A172 (cell line): Measurements from ENCODE around the gene GABPA. TPM values are rescaled to one million over a fixed set of nuclear protein-coding genes. Genes with fewer than 3 reads are reported as not detected.
A peak's percentile ranks its signal among the peaks of the same experiment; 100 is the strongest.
"Not testable (repeated sequence)": the region's sequence is repeated elsewhere in the genome, so short reads cannot be mapped to it uniquely, and the experiment has no call there.

Experiments
- DNase-seq: peaks from one replicate; pipeline ENCODE4 v3.0.0-alpha.2; 2015; ENCODE audit warnings: low spot score
- total RNA-seq: library from RNA; depleted of rRNA; stranded (reverse); fragments of >200 nt; shearing (Covaris generic); gene quantifications from 2 replicates; pipeline ENCODE4 v1.2.3, GENCODE V29; 2014

The GABPA gene
- total RNA-seq, 1 experiment from 2014 or later, result 34.2 TPM

GRCh38 chr21:25737421-25737820 lies 2.6 kb downstream of the GABPA start:
- DNase-seq, result no peak

DNA sequence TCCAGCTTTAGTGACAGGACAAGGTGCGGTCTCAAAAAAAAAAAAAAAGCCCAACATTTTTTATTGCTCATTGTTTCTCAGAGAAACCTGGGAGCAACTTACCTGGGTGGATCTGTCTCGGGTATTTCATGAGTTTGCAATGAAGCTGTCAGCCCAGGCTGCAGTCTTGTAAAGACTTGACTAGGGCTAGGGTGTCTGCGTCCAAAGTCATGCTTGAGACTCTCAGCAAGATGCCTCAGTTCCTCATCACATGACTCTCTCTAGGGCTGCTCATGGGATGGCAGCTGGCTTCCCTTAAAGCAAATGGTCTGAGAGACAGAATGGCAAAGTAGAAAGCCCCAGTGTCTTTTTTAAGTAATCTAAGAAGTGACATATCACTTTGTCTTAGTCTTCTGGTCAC lies 8.1 kb downstream of the GABPA start:
- DNase-seq, result no peak

DNA sequence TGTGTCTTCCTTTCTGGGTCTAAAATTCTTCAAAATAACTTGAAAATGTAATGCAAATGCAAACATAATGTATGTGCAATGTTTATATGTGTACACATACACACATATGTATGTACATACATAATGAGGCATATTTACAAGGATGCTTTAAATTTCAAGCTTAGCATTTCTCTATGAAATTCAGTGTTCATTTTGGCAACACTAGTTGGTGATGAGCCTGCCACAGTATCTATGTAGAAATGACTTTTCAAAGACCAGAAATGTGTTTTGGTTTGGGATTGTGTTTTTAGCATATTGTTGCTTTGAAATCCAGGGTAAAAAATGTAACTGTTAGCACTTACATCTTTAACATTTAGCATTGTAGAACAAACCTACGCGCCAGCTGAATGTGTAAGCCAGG lies 10.1 kb downstream of the GABPA start:
- DNase-seq, result no peak

DNA sequence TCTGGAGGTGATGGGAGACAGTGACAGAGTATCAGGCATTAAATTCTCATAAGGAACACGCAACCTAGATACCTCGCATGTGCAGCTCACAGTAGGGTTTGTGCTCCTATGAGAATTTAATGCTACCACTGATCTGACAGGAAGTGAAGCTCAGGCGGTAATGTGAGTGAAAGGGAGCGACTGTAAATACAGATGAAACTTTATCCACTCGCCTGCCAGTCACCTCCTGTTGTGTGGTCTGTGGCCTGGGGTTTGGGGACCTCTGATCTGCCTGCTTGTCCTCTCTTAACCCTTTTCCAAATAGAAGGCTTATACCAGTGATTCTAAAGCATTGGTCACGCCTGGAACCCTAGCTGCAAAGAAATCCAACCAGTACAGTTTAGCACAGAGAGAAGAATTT lies 15.3 kb downstream of the GABPA start:
- DNase-seq, result no peak

DNA sequence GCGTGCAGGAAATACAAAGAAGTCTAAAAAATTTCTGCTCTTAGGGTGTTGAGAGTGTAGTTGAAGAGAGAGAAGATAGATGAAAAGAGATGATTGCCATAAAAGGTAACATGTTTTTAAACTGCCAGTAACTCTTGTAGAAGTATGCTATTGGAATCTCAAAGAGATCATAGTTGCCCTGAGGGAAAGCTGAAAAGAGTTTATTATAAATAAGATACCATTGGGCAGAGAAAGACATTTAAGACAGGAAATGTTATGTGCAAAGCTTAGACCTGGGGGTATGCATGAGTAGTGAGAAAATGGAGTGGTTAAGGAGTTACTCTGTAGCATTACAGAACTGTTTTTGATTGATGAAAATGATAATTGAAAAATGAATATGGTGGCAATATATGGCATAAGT lies 17.6 kb downstream of the GABPA start:
- no peak for DNase-seq

DNA sequence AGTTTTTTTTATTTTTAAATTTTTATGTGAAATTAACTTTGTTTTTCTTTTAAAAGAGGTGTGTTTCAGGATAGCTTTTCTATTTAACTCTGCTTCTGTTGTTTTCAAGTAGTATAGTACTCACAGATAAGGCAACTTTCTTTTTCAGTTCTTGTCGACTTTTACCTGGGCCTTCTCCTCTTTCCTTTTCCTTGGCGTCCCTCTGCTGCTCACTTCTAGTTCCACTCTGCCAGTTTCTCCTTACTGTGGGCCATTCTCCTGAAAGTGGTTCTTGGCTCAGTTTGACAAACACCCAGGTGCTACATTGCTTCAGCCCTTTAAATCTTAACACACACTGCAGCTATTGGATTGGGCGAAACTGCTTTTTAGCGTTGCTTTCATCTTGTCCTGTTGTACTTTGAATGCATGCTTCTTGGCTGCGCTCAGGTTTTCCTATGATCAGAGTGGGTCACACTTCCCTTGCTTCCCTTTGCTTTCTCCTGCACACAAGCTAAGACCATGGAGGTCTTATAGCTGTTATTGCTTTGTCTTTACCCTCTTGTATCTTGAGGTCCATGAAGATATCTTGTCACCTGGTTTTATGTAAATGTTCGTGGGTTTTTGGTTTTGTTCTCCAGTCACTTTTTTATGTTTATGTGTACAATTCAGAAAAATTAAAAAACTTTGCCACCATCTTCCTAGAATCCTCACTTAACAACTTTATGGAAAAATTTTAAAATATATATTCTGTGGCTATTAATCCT lies 21.6 kb downstream of the GABPA start:
- DNase-seq, result no peak

DNA sequence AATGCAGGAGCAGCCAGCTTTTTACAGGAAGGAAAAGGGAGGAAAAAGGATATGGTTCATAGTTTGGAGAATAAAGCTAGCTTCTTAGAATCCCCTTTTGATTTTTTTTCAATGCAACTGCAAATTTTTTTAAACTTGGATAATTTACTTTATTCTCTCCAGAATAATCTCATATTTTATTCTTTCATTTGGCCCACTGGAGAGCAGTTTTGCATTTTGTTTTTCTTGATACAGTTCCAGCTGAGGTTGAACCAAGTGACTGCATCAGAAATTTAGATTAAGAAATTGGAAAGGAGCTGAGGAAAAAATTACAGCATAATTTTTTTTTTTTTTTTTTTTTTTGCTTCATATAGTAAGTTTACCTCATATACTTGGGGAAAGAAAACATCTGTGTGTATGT lies 22.8 kb downstream of the GABPA start:
- DNase-seq, result no peak

DNA sequence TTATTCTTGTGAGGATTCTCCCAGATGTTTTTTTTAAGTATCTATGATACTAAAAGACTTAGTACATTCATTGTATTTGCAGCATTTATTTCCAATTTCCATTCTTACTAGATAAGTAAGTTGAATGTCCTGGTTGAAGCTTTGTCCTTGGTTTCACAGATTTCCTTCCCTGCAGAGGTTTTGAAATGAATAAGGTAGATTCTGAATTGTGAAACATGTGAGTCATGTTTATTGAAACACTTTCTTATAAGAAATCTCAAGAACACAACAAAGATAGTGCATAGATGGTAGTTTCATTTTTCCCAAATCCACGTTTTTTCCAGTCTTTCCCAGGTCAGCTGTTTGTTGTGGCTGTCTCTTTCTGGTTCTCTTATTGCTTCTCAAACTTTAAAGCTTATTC lies 24.8 kb downstream of the GABPA start:
- DNase-seq, result no peak

GRCh38 chr21:25760061-25760460 lies 25.3 kb downstream of the GABPA start:
- no peak for DNase-seq

DNA sequence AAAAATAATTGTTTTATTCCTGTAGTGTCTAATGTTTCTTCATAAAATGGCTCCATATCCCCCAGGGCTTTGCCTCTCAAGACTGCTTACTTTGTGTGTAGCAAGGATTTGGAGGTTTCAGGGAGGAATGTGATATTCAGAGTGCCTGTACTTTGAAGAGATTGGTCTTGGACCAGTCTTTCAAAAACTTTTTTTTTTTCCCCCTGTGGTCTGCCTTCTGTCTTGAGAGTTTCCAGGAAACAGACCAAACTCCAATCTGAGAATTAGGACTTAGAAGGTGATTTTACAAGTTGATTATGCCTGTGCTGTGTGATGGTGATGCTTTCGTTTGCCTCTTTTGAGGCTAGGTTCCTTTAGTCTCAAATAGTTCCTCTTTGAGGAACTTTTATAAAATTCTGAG lies 25.9 kb downstream of the GABPA start:
- no peak for DNase-seq

DNA sequence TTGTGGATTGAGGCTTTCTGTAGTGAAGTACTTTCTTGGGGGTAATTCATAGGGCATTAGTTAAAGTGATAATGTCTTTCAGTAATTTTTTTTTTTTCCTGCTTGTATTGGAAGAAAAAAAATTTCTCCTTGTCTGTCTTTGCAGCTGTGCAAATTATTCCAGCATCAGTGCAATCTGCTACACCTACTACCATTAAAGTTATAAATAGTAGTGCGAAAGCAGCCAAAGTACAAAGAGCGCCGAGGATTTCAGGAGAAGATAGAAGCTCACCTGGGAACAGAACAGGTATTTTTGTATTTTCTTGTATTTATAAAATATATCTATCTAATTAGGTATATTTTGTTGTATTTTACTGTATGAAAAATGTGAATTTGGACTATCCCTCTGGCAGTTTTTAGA lies 29.3 kb downstream of the GABPA start:
- DNase-seq, result no peak

GRCh38 chr21:25767921-25768320 lies 33.1 kb downstream of the GABPA start:
- DNase-seq, result no peak

- DNase-seq, result no peak
Measured at GRCh38 chr21:25772686-25773085, 37.9 kb downstream of the GABPA start.

DNA sequence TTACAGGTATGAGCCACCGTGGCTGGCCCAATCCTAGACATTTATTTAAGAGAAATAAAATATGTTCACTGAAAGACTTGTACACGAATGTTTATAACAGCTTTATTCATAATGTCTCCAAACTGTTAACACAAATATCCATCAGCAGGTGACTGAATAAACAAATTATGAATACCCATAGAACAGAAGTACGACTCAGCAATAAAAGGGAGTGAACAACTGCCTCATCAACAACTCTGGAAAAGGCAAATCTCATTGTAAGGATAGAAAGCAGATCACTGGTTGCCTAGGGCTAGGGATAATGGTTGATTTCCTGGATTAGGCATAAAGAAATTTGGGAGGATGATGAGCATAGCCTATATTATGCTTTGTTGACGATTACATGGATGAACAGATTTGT lies 41.7 kb downstream of the GABPA start:
- DNase-seq, result no peak

DNA sequence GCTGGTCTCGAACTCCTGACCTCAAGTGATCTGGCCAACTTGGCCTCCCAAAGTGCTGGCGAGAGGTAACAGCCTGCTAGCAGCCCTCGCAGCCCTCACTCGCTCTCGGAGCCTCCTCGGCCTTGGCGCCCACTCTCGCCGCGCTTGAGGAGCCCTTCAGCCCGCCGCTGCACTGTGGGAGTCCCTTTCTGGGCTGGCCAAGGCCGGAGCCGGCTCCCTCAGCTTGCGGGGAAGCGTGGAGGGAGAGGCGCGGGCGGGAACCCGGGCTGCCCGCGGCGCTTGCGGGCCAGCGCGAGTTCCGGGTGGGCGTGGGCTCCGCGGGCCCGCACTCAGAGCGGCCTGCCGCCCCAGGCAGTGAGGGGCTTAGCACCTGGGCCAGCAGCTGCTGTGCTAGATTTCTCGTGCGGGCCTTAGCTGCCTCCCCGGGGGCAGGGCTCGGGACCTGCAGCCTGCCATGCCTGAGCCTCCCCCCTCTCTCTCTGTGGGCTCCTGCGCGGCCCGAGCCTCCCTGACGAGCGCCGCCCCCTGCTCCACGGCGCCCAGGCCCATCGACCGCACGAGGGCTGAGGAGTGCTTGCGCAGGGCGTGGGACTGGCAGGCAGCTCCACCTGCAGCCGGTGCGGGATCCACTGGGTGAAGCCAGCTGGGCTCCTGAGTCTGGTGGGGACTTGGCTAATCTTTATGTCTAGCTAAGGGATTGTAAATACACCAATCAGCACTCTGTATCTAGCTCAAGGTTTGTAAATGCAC lies 43.5 kb downstream of the GABPA start:
- not testable (repeated sequence) for DNase-seq

GRCh38 chr21:25788677-25789076 lies 53.9 kb downstream of the GABPA start:
- DNase-seq, result no peak

GRCh38 chr21:25790122-25790877 lies 55.5 kb downstream of the GABPA start:
- DNase-seq, result peak; percentile 40

- no peak for DNase-seq
Measured at GRCh38 chr21:25790878-25791204, 56.1 kb downstream of the GABPA start.

DNA sequence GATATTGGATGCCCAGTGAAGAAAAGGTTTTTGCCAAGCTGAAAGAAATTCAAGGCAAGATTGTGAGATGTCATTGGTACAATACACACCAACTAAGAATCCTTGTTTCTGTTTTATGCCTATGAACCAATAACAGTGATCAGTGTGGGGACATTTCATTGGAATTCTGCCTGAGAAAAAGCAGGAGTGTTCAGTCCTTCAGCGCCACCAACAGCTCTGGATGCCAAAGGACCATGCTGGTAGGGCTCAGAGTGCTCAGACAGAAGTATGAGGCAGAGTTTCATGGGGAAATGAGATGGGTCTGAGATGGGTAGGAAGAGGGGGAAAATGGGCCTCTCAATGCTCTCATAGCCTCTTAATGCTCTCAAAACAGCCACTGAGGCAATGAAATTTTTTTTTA lies 56.5 kb downstream of the GABPA start:
- no peak for DNase-seq

- DNase-seq, result peak; percentile 96
Measured at GRCh38 chr21:25801217-25802014, 66.6 kb downstream of the GABPA start.

GRCh38 chr21:25806060-25806459 lies 71.3 kb downstream of the GABPA start:
- no peak for DNase-seq

DNA sequence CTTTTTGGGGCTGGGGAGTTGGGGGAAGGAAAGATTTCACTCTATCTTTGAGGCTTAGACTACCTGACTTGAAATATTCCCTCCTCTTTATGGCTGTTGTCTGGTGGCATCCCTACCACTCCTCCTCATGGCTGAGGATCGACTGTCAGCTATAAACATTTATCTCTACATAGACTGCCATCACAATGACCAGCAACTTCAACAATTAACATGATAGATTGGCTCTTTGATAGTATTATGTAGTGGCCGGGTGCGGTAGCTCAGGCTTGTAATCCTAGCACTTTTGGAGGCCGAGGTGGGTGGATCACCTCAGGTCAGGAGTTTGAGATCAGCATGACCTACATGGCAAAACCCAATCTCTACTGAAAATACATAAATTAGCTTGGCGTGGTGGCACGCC lies 72.4 kb downstream of the GABPA start:
- DNase-seq, result no peak
